ENCODE measurements around the gene SEC23IP.

The SEC23IP gene

DNA sequence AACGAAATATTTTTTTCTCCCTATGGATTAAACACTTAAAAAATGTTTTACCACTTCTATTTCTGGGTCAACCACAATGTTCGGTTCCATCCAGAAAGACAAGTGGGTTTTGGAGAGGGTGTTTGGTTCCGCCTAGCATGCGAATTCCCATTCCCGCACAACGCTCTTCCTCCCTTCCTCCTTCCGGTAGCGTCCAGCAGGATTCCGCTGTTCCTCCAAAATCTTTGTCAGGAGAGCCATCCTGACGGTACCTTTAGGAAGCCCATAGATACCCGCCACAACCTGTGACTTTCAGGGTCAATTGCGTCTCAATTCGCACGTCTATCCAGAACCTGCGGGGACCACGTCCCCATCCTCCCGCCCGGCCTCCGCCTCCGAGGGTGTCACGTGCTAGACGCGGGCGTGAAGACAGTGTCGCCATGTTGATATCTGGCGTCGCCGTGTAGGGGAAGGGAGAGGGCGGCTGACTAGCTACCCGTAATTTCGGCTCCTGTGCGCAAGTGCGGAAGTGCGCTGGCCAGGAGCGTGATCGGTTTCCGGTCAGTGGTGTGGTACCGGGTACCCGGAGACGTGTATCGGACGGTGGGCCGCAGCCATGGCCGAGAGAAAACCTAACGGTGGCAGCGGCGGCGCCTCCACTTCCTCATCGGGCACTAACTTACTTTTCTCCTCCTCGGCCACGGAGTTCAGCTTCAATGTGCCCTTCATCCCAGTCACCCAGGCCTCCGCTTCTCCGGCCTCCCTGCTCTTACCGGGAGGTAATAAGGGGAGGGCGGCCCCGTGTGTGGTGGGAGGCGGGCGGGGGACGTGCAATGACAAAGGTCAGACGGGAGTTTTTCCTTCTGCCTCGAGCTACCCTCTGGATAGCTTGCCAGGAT lies at the start of gene SEC23IP:
SEC23IP (plus strand) TSS at position 543 of the 878 bp plus-strand sequence; CDS start at position 596, 53 bp downstream.
- Histone ChIP-seq H3K4me3 (ENCODE audit: low read length) (peak within 1 kb of the TSS; percentile 96), H3K27me3 (ENCODE audit: control insufficient read depth, insufficient read depth, low read length) (no peaks in the 10 kb centered on the region), H3K9ac (ENCODE audit: low read length) (peak within 1 kb of the TSS; percentile 86), H3K9me3 (ENCODE audit: control insufficient read depth, low read length) (no peaks in the 10 kb centered on the region), H3K4me1 (ENCODE audit: control insufficient read depth, insufficient read depth, low read length) (peaks cover 42% of the 10 kb centered on the region), H3K36me3 (ENCODE audit: control insufficient read depth, insufficient read depth, low read length) (no peaks in the 10 kb centered on the region)

DNA sequence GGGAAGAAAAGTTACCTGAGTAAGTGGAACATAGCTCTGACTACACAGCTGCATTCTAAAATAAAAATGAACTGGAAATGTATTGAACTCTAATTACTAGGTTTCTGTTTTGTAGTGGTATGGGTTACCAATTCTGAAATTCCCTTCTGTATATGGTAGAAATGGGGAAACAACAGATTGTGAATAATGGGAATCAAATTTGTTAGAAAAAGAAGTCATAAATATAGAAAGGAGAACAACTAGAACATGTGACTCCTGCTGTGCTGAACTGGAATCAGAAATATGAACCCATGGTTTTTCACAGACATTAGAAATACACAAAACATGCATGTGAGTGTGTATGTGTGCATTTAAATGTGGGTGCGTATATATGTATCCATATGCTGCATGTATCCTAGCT lies 46.9 kb upstream of the SEC23IP start:
- no peak overlapping the region for H3K9ac ChIP-seq (ENCODE audit: low read length)
- no peaks in the 10 kb centered on the region for H3K9me3 ChIP-seq (ENCODE audit: control insufficient read depth, low read length)
- H3K27me3 ChIP-seq (ENCODE audit: control insufficient read depth, insufficient read depth, low read length): no peaks in the 10 kb centered on the region
- H3K4me1 ChIP-seq (ENCODE audit: control insufficient read depth, insufficient read depth, low read length): no peaks in the 10 kb centered on the region
- H3K36me3 ChIP-seq (ENCODE audit: control insufficient read depth, insufficient read depth, low read length): peaks cover 5% of the 10 kb centered on the region
- no peak overlapping the region for H3K4me3 ChIP-seq (ENCODE audit: low read length)

DNA sequence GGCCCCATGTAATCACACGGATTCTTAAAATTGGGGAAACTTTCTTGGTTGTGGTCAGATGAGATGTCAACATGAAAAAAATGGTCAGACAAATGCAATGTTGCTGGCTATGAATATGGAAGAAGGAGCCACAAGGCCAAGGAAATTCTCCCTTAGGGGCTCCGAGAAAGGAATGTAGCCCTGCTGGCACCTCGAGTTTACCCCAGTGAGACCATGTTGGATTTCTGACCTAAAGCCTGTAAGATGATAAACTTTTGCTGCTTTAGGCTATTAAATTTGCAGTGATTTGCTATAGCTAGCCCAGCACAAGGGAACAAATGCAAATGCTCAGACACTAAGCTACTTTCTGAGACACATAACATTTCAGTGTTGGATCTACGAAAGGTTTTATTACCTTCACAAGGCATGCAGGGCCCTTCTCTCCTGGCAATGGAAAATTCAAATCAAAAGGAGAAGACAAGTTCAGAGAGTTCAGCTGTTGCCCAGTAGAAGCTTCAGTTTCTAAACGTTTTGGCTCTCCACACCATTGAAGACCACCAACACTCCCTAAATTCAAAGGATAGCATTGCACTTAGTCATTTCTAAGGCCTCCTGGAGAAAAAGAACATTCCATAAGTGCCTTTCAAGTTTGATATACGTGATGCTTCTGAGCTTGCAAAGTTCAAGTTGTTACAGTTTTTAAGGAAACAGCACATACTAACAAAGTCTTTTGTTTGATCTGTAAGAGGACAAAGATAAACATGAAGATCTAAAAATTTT lies 43.3 kb upstream of the SEC23IP start:
- H3K9ac ChIP-seq (ENCODE audit: low read length): no peak overlapping the region
- H3K4me3 ChIP-seq (ENCODE audit: low read length): no peak overlapping the region
- H3K4me1 ChIP-seq (ENCODE audit: control insufficient read depth, insufficient read depth, low read length): no peaks in the 10 kb centered on the region
- peaks cover 7% of the 10 kb centered on the region for H3K36me3 ChIP-seq (ENCODE audit: control insufficient read depth, insufficient read depth, low read length)
- H3K27me3 ChIP-seq (ENCODE audit: control insufficient read depth, insufficient read depth, low read length): no peaks in the 10 kb centered on the region
- H3K9me3 ChIP-seq (ENCODE audit: control insufficient read depth, low read length): no peaks in the 10 kb centered on the region

DNA sequence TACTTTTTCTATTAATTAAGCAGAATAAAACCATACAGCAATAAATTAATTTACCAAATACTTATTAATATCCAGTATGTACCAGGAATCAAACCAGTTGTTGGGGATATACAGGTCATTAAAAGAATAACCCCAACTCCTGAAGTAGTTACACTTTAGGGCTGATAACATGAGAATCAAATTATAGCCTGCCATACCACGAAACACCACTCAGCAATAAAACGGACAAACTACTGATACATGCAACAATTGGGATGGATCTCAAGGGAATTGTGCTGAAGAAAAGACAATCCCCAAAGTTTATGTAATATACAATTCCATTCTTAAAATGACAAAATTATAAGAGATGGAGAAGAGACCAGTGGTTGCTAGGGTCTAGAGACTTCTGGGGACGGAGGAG lies 42.6 kb upstream of the SEC23IP start:
- peaks cover 7% of the 10 kb centered on the region for H3K36me3 ChIP-seq (ENCODE audit: control insufficient read depth, insufficient read depth, low read length)
- H3K4me3 ChIP-seq (ENCODE audit: low read length): no peak overlapping the region
- no peak overlapping the region for H3K9ac ChIP-seq (ENCODE audit: low read length)
- no peaks in the 10 kb centered on the region for H3K4me1 ChIP-seq (ENCODE audit: control insufficient read depth, insufficient read depth, low read length)
- H3K9me3 ChIP-seq (ENCODE audit: control insufficient read depth, low read length): no peaks in the 10 kb centered on the region
- H3K27me3 ChIP-seq (ENCODE audit: control insufficient read depth, insufficient read depth, low read length): no peaks in the 10 kb centered on the region

DNA sequence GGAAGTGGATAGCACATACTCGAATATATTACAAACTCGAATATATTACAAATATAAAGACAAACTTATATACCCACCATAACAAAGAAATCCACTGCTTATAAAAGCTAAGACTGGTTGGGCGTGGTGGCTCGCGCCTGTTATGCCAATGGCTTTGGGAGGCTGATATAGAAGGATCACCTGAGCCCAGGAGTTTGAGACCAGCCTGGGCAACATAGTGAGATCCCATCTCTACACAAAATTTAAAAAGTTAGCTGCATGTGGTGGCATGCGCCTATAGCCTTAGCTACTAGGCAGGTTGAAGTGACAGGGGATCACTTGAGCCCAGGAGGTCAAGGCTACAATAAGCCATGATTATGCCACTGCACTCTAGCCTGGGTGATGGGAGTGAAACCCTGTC lies 40.3 kb upstream of the SEC23IP start:
- Histone ChIP-seq H3K36me3 (ENCODE audit: control insufficient read depth, insufficient read depth, low read length) (peaks cover 7% of the 10 kb centered on the region), H3K27me3 (ENCODE audit: control insufficient read depth, insufficient read depth, low read length) (no peaks in the 10 kb centered on the region)

DNA sequence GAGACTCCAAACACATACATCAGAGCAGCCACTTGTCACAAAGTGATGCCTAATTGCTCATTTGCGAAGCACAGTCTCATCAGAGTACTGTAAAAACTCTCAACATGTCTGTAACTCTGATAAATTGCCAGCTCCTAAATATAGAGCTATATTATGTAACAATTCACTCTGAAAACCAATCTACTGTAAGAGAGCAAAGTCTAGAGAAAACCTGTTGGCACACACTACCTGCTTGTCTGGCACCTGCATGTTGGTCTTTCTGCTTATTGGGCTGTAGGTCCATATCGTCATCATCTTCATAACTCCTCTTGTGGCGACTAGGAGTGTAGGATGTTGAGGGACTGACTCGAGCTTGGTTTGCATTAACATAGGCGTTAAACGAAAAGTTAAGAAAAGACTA lies 39.7 kb upstream of the SEC23IP start:
- no peaks in the 10 kb centered on the region for H3K9me3 ChIP-seq (ENCODE audit: control insufficient read depth, low read length)
- H3K36me3 ChIP-seq (ENCODE audit: control insufficient read depth, insufficient read depth, low read length): peaks cover 7% of the 10 kb centered on the region
- H3K4me3 ChIP-seq (ENCODE audit: low read length): no peak overlapping the region
- H3K4me1 ChIP-seq (ENCODE audit: control insufficient read depth, insufficient read depth, low read length): no peaks in the 10 kb centered on the region
- no peaks in the 10 kb centered on the region for H3K27me3 ChIP-seq (ENCODE audit: control insufficient read depth, insufficient read depth, low read length)
- no peak overlapping the region for H3K9ac ChIP-seq (ENCODE audit: low read length)

More for the DNA sequence above, 40.3 kb upstream of the SEC23IP start:
- Histone ChIP-seq H3K9me3 (ENCODE audit: control insufficient read depth, low read length) (no peaks in the 10 kb centered on the region), H3K9ac (ENCODE audit: low read length) (no peak overlapping the region), H3K4me1 (ENCODE audit: control insufficient read depth, insufficient read depth, low read length) (no peaks in the 10 kb centered on the region), H3K4me3 (ENCODE audit: low read length) (no peak overlapping the region)

DNA sequence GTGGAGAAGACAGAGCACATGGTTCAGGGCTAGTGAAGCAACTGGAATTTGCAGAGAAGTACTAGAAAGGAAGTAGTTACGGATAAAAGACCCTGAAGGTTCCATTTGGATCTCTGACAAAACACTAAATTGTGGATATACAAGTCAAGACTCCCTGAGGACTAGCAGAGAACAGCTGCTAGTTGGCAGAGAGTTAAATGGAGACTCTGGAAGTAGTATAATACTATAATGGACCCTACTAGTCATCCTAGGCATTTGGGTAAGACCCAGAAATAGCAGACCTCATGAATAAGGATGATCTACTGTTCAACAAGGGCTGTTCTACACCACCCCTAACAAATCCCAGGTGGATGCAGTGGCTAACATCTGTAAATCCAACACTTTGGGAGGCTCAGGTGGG lies 39.0 kb upstream of the SEC23IP start:
- H3K27me3 ChIP-seq (ENCODE audit: control insufficient read depth, insufficient read depth, low read length): no peaks in the 10 kb centered on the region
- H3K9me3 ChIP-seq (ENCODE audit: control insufficient read depth, low read length): no peaks in the 10 kb centered on the region
- H3K9ac ChIP-seq (ENCODE audit: low read length): no peak overlapping the region
- H3K4me3 ChIP-seq (ENCODE audit: low read length): no peak overlapping the region
- H3K36me3 ChIP-seq (ENCODE audit: control insufficient read depth, insufficient read depth, low read length): peaks cover 7% of the 10 kb centered on the region
- H3K4me1 ChIP-seq (ENCODE audit: control insufficient read depth, insufficient read depth, low read length): no peaks in the 10 kb centered on the region

DNA sequence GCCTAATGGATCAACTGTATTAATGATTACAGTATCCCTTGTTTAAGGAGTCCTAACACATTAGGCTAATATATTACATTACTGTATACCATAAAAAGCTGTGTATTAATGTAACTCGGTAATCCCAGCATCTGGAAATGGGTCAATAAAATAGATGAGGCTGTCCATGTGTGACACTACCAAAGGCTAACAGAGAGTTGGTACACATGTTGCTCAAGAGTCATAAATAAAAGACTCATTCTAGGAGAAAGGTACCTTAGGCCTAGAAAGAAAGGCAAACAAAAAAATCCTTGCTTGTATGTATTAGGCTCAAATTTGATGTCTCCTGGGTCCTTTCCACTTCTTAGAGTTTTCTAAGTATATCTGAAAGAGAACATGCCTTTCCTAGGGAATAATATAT lies 34.5 kb upstream of the SEC23IP start:
- Histone ChIP-seq H3K36me3 (ENCODE audit: control insufficient read depth, insufficient read depth, low read length) (peaks cover 7% of the 10 kb centered on the region), H3K27me3 (ENCODE audit: control insufficient read depth, insufficient read depth, low read length) (no peaks in the 10 kb centered on the region), H3K4me3 (ENCODE audit: low read length) (no peak overlapping the region), H3K4me1 (ENCODE audit: control insufficient read depth, insufficient read depth, low read length) (no peaks in the 10 kb centered on the region), H3K9ac (ENCODE audit: low read length) (no peak overlapping the region), H3K9me3 (ENCODE audit: control insufficient read depth, low read length) (no peaks in the 10 kb centered on the region)

DNA sequence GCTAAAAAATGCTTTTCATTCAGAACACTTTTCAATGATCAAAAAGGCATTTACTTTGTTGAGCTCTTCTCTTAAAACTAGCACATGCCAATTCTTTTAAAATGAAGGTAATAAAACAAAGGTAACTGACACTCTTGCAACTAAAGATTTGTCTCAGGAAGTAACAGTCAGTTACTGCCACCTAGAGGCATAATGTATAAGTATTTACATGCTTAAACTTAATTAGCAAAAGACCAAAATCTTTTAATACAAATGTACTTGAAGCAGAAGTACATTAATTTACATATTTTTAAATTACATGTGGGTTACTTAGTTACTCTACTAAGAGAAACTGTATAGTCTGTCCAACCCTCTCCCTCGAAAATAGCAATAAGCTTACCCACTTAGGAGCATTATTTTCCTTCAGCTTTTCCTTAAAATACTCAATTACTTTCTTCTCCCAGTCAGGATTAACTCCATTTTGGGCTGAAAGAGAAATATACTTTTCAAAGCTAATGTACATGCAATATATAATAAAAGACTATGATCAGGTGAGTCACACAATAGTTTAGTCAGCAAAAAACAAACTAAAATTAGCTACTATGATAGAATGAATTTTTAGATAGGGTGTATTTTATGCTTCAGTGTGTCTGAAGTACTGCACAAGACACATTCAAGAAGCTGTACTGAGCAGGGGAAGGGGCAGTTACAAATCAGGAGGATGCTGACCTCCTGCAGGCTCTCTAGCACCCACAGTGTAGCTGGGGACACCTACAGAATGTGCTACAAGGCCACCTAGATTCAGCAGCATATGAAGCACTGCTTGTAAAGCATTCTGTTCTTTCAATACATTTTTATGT lies 32.9 kb upstream of the SEC23IP start:
- Histone ChIP-seq H3K4me1 (ENCODE audit: control insufficient read depth, insufficient read depth, low read length) (no peaks in the 10 kb centered on the region), H3K9me3 (ENCODE audit: control insufficient read depth, low read length) (no peaks in the 10 kb centered on the region), H3K27me3 (ENCODE audit: control insufficient read depth, insufficient read depth, low read length) (no peaks in the 10 kb centered on the region), H3K9ac (ENCODE audit: low read length) (no peak overlapping the region), H3K36me3 (ENCODE audit: control insufficient read depth, insufficient read depth, low read length) (no peaks in the 10 kb centered on the region), H3K4me3 (ENCODE audit: low read length) (no peak overlapping the region)

DNA sequence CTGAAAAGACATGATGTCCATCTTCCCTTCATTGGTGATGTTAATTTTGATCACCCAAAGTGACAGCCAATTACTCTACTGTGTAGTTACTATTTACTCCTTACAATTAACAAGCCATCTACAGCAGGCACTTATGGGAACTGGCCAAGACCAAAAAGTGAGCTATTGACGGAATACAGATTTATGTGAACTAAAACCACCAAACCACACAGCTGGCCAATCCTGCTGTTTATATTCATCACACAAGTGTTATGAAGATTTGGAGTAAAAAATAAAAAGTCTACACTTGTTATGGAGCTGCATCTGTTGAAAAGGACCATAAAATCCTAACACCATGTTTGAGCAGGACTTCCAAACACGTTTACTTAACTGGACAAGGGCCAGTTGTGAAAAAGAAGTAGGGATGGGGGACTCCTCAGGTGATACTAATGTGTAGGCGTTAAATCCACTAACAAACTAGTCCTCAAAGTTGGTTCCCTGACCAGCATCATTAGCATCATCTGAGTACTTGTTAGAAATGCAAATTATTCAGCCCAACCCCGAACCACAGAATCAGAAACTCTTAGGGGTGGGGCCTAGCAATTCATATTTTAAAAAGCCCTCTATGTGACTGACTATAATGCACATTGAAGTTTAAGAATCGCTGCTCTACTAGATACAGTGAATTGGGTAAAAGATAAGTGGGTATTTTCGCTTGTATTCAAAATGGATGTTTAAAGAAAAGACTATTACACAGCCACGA lies 31.5 kb upstream of the SEC23IP start:
- Histone ChIP-seq H3K4me3 (ENCODE audit: low read length) (no peak overlapping the region), H3K4me1 (ENCODE audit: control insufficient read depth, insufficient read depth, low read length) (no peaks in the 10 kb centered on the region), H3K27me3 (ENCODE audit: control insufficient read depth, insufficient read depth, low read length) (no peaks in the 10 kb centered on the region), H3K9me3 (ENCODE audit: control insufficient read depth, low read length) (no peaks in the 10 kb centered on the region), H3K9ac (ENCODE audit: low read length) (no peak overlapping the region), H3K36me3 (ENCODE audit: control insufficient read depth, insufficient read depth, low read length) (no peaks in the 10 kb centered on the region)

DNA sequence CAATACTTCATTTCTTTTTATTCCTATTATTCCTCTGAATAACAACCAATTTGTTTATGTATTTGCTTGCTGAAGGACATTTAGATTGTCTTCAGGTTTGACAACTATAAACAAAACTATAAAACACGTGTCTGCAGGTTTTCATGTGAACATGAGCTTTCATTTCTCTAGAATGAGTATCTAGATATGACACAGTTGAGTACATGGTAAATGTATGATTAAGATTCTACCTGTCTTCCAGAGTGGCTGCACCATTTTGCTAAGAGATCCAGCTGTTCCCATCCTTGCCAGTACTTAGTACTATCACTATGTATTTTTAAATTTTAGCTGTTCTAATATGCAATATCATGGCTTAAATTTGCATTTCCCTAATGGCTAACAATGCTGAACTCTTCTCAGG lies 30.0 kb upstream of the SEC23IP start:
- Histone ChIP-seq H3K9me3 (ENCODE audit: control insufficient read depth, low read length) (no peaks in the 10 kb centered on the region), H3K27me3 (ENCODE audit: control insufficient read depth, insufficient read depth, low read length) (no peaks in the 10 kb centered on the region), H3K36me3 (ENCODE audit: control insufficient read depth, insufficient read depth, low read length) (no peaks in the 10 kb centered on the region), H3K4me1 (ENCODE audit: control insufficient read depth, insufficient read depth, low read length) (no peaks in the 10 kb centered on the region), H3K4me3 (ENCODE audit: low read length) (no peak overlapping the region), H3K9ac (ENCODE audit: low read length) (no peak overlapping the region)

Data from mucosa of stomach (tissue), 1 donor.